Neuron (in vitro differentiated cells): ENCODE data around the gene GAST.

Source experiments
- H2AFZ ChIP-seq: one replicate; pipeline ENCODE4 v1.6.1; 2013; ENCODE audit warnings: low read depth, mild to moderate bottlenecking, inconsistent platforms, low read length, moderate library complexity
- H3K27me3 ChIP-seq: one replicate; pipeline ENCODE4 v1.6.1; 2013; ENCODE audit warnings: low read length; ENCODE audit not compliant: insufficient read depth
- H3K36me3 ChIP-seq: one replicate; pipeline ENCODE4 v1.6.1; 2013; ENCODE audit warnings: low read length; ENCODE audit not compliant: insufficient read depth
- H3K4me1 ChIP-seq: one replicate; pipeline ENCODE4 v1.6.1; 2013; ENCODE audit warnings: low read length; ENCODE audit not compliant: insufficient read depth
- H3K4me3 ChIP-seq: 2 replicates; pipeline ENCODE4 v1.5.1; 2013; ENCODE audit warnings: mild to moderate bottlenecking, low read length, moderate library complexity
- H3K9me3 ChIP-seq: one replicate; pipeline ENCODE4 v1.6.1; 2013; ENCODE audit warnings: low read length

GAST gene

GRCh38 chr17:41707803-41708669, 4.1 kb upstream of the GAST start:
- no peak overlapping the region for H2AFZ ChIP-seq
- H3K4me1 ChIP-seq = peaks cover 32% of the 10 kb centered on the region
- no peaks in the 10 kb centered on the region for H3K36me3 ChIP-seq
- H3K27me3 ChIP-seq = peaks cover 2% of the 10 kb centered on the region
- no peak overlapping the region for H3K4me3 ChIP-seq
- H3K9me3 ChIP-seq = peaks cover 3% of the 10 kb centered on the region

- peaks cover 3% of the 10 kb centered on the region for H3K9me3 ChIP-seq
- no peak overlapping the region for H2AFZ ChIP-seq
- H3K4me3 ChIP-seq = no peak overlapping the region
- peaks cover 20% of the 10 kb centered on the region for H3K4me1 ChIP-seq
- H3K27me3 ChIP-seq = peaks cover 2% of the 10 kb centered on the region
- no peaks in the 10 kb centered on the region for H3K36me3 ChIP-seq
Observed at GRCh38 chr17:41710472-41711090, 1.6 kb upstream of the GAST start.

GRCh38 chr17:41717408-41718286, 5.5 kb downstream of the GAST start:
- peaks cover under 1% of the 10 kb centered on the region for H3K27me3 ChIP-seq
- H3K9me3 ChIP-seq = no peaks in the 10 kb centered on the region
- no peak overlapping the region for H3K4me3 ChIP-seq
- H3K4me1 ChIP-seq = peaks cover 12% of the 10 kb centered on the region
- H3K36me3 ChIP-seq = no peaks in the 10 kb centered on the region
- peak overlapping the region; percentile 70 for H2AFZ ChIP-seq

GRCh38 chr17:41718287-41718645, 6.1 kb downstream of the GAST start:
- H3K4me3 ChIP-seq = no peak overlapping the region
- no peaks in the 10 kb centered on the region for H3K27me3 ChIP-seq
- no peak overlapping the region for H2AFZ ChIP-seq
- no peaks in the 10 kb centered on the region for H3K36me3 ChIP-seq
- H3K4me1 ChIP-seq = peaks cover 12% of the 10 kb centered on the region
- H3K9me3 ChIP-seq = no peaks in the 10 kb centered on the region

GRCh38 chr17:41722231-41722630, 10.1 kb downstream of the GAST start:
- H2AFZ ChIP-seq = no peak overlapping the region
- H3K9me3 ChIP-seq = no peaks in the 10 kb centered on the region
- no peaks in the 10 kb centered on the region for H3K27me3 ChIP-seq
- H3K36me3 ChIP-seq = no peaks in the 10 kb centered on the region
- H3K4me1 ChIP-seq = peaks cover 12% of the 10 kb centered on the region
- H3K4me3 ChIP-seq = no peak overlapping the region

- Histone ChIP-seq H2AFZ (no peak overlapping the region), H3K27me3 (no peaks in the 10 kb centered on the region), H3K9me3 (no peaks in the 10 kb centered on the region), H3K4me3 (no peak overlapping the region), H3K36me3 (no peaks in the 10 kb centered on the region), H3K4me1 (no peaks in the 10 kb centered on the region)
Observed at GRCh38 chr17:41723801-41724475, 11.8 kb downstream of the GAST start.

GRCh38 chr17:41724476-41725050, 12.4 kb downstream of the GAST start:
- Histone ChIP-seq H3K4me3 (no peak overlapping the region), H3K36me3 (no peaks in the 10 kb centered on the region), H3K9me3 (no peaks in the 10 kb centered on the region), H2AFZ (no peak overlapping the region), H3K27me3 (no peaks in the 10 kb centered on the region), H3K4me1 (no peaks in the 10 kb centered on the region)

GRCh38 chr17:41725134-41725533, 13.0 kb downstream of the GAST start:
- H3K9me3 ChIP-seq = no peaks in the 10 kb centered on the region

GRCh38 chr17:41728056-41728455, 15.9 kb downstream of the GAST start:
- Histone ChIP-seq H2AFZ (no peak overlapping the region), H3K9me3 (no peaks in the 10 kb centered on the region), H3K4me3 (no peak overlapping the region), H3K27me3 (peaks cover 13% of the 10 kb centered on the region), H3K4me1 (no peaks in the 10 kb centered on the region), H3K36me3 (no peaks in the 10 kb centered on the region)

More at GRCh38 chr17:41725134-41725533, 13.0 kb downstream of the GAST start:
- Histone ChIP-seq H3K4me1 (no peaks in the 10 kb centered on the region), H3K27me3 (no peaks in the 10 kb centered on the region), H3K36me3 (no peaks in the 10 kb centered on the region), H2AFZ (no peak overlapping the region), H3K4me3 (no peak overlapping the region)

- Histone ChIP-seq H3K27me3 (peaks cover 25% of the 10 kb centered on the region), H3K4me1 (no peaks in the 10 kb centered on the region), H3K4me3 (no peak overlapping the region), H3K9me3 (no peaks in the 10 kb centered on the region), H3K36me3 (no peaks in the 10 kb centered on the region), H2AFZ (no peak overlapping the region)
Observed at GRCh38 chr17:41730479-41730878, 18.3 kb downstream of the GAST start.

- Histone ChIP-seq H3K4me3 (no peak overlapping the region), H3K4me1 (no peaks in the 10 kb centered on the region), H3K27me3 (peaks cover 28% of the 10 kb centered on the region), H3K9me3 (no peaks in the 10 kb centered on the region), H2AFZ (no peak overlapping the region), H3K36me3 (no peaks in the 10 kb centered on the region)
Observed at GRCh38 chr17:41731836-41732235, 19.7 kb downstream of the GAST start.

- peaks cover 28% of the 10 kb centered on the region for H3K27me3 ChIP-seq
Observed at GRCh38 chr17:41733348-41734138, 21.4 kb downstream of the GAST start.

More at GRCh38 chr17:41733348-41734138, 21.4 kb downstream of the GAST start:
- H3K9me3 ChIP-seq = no peaks in the 10 kb centered on the region
- H3K4me3 ChIP-seq = peak overlapping the region; percentile 49
- H3K36me3 ChIP-seq = no peaks in the 10 kb centered on the region
- peaks cover 3% of the 10 kb centered on the region for H3K4me1 ChIP-seq
- H2AFZ ChIP-seq = peak overlapping the region; percentile 24
